ENCODE measurements around the gene CALCB. TPM values are rescaled to one million over a fixed set of nuclear protein-coding genes. Genes with fewer than 3 reads are reported as not detected.

The CALCB gene
- total and polyA plus RNA-seq, 10 of the 15 experiments (the other 5 are each of a cell fraction or from before 2014, with no cell fraction given): 0.09 to 0.28 (median 0.12) TPM; not detected in 3

DNA sequence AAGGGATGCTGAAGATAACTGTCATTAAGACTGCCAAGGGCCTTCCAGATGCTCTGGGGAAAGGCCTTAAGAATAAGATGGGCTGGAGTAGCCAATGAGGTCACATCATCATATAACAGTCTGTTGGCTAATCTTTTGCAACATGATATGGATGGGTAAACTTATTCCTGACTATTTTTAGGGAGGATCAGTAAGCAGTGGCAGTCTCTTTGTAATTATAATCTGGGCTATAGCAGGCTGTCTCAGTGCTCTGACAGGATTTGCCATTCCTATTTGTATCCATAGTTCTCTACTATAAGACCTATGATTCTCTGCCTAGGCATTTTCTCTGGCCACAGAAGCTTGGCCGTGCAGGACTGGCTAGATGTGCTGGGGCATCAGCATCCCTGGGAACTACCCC, 16.1 kb upstream of the CALCB start:
- no peaks in the 10 kb centered on the region for H3K9me3 ChIP-seq (replicated peaks; ENCODE audit: control insufficient read depth, insufficient read depth, low read length)
- TF ChIP-seq, protein P1, sequence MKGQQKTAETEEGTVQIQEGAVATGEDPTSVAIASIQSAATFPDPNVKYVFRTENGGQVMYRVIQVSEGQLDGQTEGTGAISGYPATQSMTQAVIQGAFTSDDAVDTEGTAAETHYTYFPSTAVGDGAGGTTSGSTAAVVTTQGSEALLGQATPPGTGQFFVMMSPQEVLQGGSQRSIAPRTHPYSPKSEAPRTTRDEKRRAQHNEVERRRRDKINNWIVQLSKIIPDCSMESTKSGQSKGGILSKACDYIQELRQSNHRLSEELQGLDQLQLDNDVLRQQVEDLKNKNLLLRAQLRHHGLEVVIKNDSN (IDR thresholded peaks at IDR 0.05; ENCODE audit: borderline replicate concordance, extremely low read length, insufficient read depth, low read depth, low read length): no peak
- TF ChIP-seq CHD1 (IDR thresholded peaks at IDR 0.05; ENCODE audit: low read depth, low read length): no peak
- H3K4me3 ChIP-seq: no peak overlapping the region
- H4K20me1 ChIP-seq (ENCODE audit: control insufficient read depth, insufficient read depth): no peaks in the 10 kb centered on the region
- intact Hi-C loops (cut with micrococcal nuclease; ENCODE audit: unreplicated experiment): no loop called here
- H3K4me2 ChIP-seq (ENCODE audit: control insufficient read depth, insufficient read depth): no peak overlapping the region
- H3K9ac ChIP-seq (ENCODE audit: control insufficient read depth, insufficient read depth, low read length): no peak overlapping the region
- no peaks in the 10 kb centered on the region for H3K27me3 ChIP-seq (replicated peaks in 1 of 2; ENCODE audit: control insufficient read depth in 2 of 2, insufficient read depth in 2 of 2, low read length in 1 of 2)
- in situ Hi-C loops (cut with MboI): no loop called here
- CTCF ChIA-PET: no interaction called here
- WGBS (ENCODE audit: insufficient coverage, insufficient replicate concordance, low lambda C conversion rate, missing lambda C conversion rate): 0% methylated on average over 1 of the region's 1 CpG
- FAIRE-seq: no peak
- ATAC-seq: no peak
- no TSS peak for BruUV-seq (replicated peaks)
- POLR2A ChIA-PET: no interaction called here
- H2AFZ ChIP-seq (ENCODE audit: control insufficient read depth, low read depth, low read length): no peak overlapping the region
- no peaks in the 10 kb centered on the region for H3K36me3 ChIP-seq (ENCODE audit: control insufficient read depth in 2 of 2, insufficient read depth in 2 of 2, low read length in 1 of 2)
- no peaks in the 10 kb centered on the region for H3K79me2 ChIP-seq (ENCODE audit: control insufficient read depth, insufficient read depth, low read length)
- SMC1A ChIA-PET (ENCODE audit: uncharacterized antibody, unreplicated experiment): no interaction called here
- H3K4me1 ChIP-seq (ENCODE audit: control insufficient read depth, insufficient read depth, low read length): no peaks in the 10 kb centered on the region
- DNase-seq (ENCODE audit: low read depth, low spot score): no peak
- RAD21 ChIA-PET (ENCODE audit: unreplicated experiment): no interaction called here
- H3K27ac ChIP-seq (ENCODE audit: control insufficient read depth, insufficient read depth): no peak overlapping the region

DNA sequence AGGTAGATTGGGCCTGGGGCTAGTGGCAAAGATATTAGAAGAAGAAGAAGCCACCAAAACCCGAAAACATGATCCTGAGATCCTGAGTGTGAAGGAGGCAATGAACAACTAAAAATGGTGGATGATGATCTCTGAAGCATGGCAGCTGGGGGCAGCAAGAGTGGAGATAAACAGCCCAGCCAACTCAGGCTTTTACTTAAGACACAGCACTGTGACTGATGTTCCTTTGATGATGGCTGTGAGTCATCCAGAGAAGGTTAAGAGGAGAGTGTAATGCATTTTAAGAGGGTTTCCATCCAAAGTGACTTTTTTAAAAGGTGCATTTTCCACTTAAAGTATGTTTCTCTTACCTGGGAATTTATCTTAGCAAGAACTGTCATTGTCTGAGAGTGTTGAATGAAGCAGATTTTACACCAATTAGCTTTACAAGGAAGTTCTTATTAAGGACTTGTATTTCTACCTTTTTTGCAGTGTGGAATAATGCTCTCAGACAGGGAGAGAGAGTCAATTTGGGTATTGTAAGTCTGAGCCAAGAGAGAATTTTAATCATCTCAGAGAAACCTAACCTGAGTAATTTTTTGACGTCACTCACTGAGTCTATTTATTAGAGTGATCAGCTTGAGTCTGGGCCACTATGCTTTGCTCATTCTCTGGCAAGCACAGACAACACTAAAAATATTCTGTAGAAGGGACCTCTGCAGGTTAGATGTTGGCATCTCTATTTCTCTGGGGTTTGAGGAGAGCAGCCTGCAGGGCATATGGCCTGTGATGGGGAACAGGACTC, 14.1 kb upstream of the CALCB start:
- SMC1A ChIA-PET (ENCODE audit: uncharacterized antibody, unreplicated experiment): interaction anchor here (1.4 kb wide), 1 partner anchor 54 kb away, joined by 3 read pairs; no protein-coding TSS in a partner anchor
- Histone ChIP-seq H3K4me1 (ENCODE audit: control insufficient read depth, insufficient read depth, low read length) (no peaks in the 10 kb centered on the region), H4K20me1 (ENCODE audit: control insufficient read depth, insufficient read depth) (no peaks in the 10 kb centered on the region), H3K4me2 (ENCODE audit: control insufficient read depth, insufficient read depth) (no peak overlapping the region), H3K79me2 (ENCODE audit: control insufficient read depth, insufficient read depth, low read length) (no peaks in the 10 kb centered on the region), H3K36me3 (ENCODE audit: control insufficient read depth in 2 of 2, insufficient read depth in 2 of 2, low read length in 1 of 2) (no peaks in the 10 kb centered on the region), H2AFZ (ENCODE audit: control insufficient read depth, low read depth, low read length) (no peak overlapping the region), H3K27ac (ENCODE audit: control insufficient read depth, insufficient read depth) (no peak overlapping the region), H3K9me3 (replicated peaks; ENCODE audit: control insufficient read depth, insufficient read depth, low read length) (no peaks in the 10 kb centered on the region), H3K9ac (ENCODE audit: control insufficient read depth, insufficient read depth, low read length) (no peak overlapping the region), H3K4me3 (no peak overlapping the region), H3K27me3 (replicated peaks in 1 of 2; ENCODE audit: control insufficient read depth in 2 of 2, insufficient read depth in 2 of 2, low read length in 1 of 2) (no peaks in the 10 kb centered on the region)
- FAIRE-seq: no peak
- no peak for DNase-seq (ENCODE audit: low read depth, low spot score)
- intact Hi-C loops (cut with micrococcal nuclease; ENCODE audit: unreplicated experiment): no loop called here
- in situ Hi-C loops (cut with MboI): no loop called here
- no TSS peak for BruUV-seq (replicated peaks)
- ATAC-seq: no peak
- CTCF ChIA-PET: interaction anchor here (0.7 kb wide), 1 partner anchor 151 kb away, joined by 3 read pairs; no protein-coding TSS in a partner anchor
- WGBS (ENCODE audit: insufficient coverage, insufficient replicate concordance, low lambda C conversion rate, missing lambda C conversion rate): 60% methylated on average over 2 of the region's 2 CpGs
- POLR2A ChIA-PET: no interaction called here
- RAD21 ChIA-PET (ENCODE audit: unreplicated experiment): no interaction called here
- TF ChIP-seq POLR2AphosphoS2 (IDR thresholded peaks at IDR 0.05; ENCODE audit: low read depth, low read length): no peak
- no peak for TF ChIP-seq BMI1 (IDR thresholded peaks at IDR 0.05; ENCODE audit: borderline replicate concordance)
- no peak for TF ChIP-seq SIN3A (IDR thresholded peaks at IDR 0.05; ENCODE audit: low read depth, low read length)
- no peak for TF ChIP-seq KDM1A (IDR thresholded peaks at IDR 0.05; ENCODE audit: borderline replicate concordance)
- TF ChIP-seq CREB1 (IDR thresholded peaks at IDR 0.05; ENCODE audit: low read depth): no peak
- TF ChIP-seq, protein P2, sequence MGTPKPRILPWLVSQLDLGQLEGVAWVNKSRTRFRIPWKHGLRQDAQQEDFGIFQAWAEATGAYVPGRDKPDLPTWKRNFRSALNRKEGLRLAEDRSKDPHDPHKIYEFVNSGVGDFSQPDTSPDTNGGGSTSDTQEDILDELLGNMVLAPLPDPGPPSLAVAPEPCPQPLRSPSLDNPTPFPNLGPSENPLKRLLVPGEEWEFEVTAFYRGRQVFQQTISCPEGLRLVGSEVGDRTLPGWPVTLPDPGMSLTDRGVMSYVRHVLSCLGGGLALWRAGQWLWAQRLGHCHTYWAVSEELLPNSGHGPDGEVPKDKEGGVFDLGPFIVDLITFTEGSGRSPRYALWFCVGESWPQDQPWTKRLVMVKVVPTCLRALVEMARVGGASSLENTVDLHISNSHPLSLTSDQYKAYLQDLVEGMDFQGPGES (IDR thresholded peaks at IDR 0.05): no peak
- no peak for TF ChIP-seq RUNX3 (IDR thresholded peaks at IDR 0.05; ENCODE audit: low read length)
- no peak for TF ChIP-seq RFX5 (IDR thresholded peaks at IDR 0.05; ENCODE audit: low read depth, low read length)
- no peak for TF ChIP-seq POLR2AphosphoS5 (IDR thresholded peaks at IDR 0.05; ENCODE audit: low read length)
- no peak for TF ChIP-seq EED (IDR thresholded peaks at IDR 0.05; ENCODE audit: low read depth)
- no peak for TF ChIP-seq RAD51 (IDR thresholded peaks at IDR 0.05)
- TF ChIP-seq, protein P1 (IDR thresholded peaks at IDR 0.05; ENCODE audit: borderline replicate concordance, extremely low read length, insufficient read depth, low read depth, low read length): no peak
- no peak for TF ChIP-seq SREBF2 (IDR thresholded peaks at IDR 0.05; ENCODE audit: low read length)
- no peak for TF ChIP-seq SIX5 (IDR thresholded peaks at IDR 0.05; ENCODE audit: low read depth, low read length, severe bottlenecking)
- no peak for TF ChIP-seq CBX5 (IDR thresholded peaks at IDR 0.05; ENCODE audit: low read depth)
